KMS-11 (cell line): ENCODE measurements around the gene MORN1.

Experiments
- H2AFZ ChIP-seq: fragments of 200-600 bp; sonication (generic); 2 replicates; pipeline ENCODE4 v1.6.1; 2016; ENCODE audit warnings: antibody characterized with exemption, mixed run types, low read depth
- H3K27ac ChIP-seq: fragments of 200-600 bp; sonication (generic); 2 replicates; pipeline ENCODE4 v1.6.1; 2016; ENCODE audit warnings: mild to moderate bottlenecking, mixed run types
- H3K27me3 ChIP-seq: fragments of 200-600 bp; sonication (generic); 2 replicates; pipeline ENCODE4 v1.6.1; 2017; ENCODE audit warnings: mild to moderate bottlenecking, low read depth, mixed run types, moderate library complexity; ENCODE audit not compliant: insufficient read depth
- H3K36me3 ChIP-seq: fragments of 200-600 bp; sonication (generic); 2 replicates; pipeline ENCODE4 v1.6.1; 2017; ENCODE audit warnings: mild to moderate bottlenecking, mixed run types; ENCODE audit not compliant: insufficient read depth
- H3K4me1 ChIP-seq: fragments of 200-600 bp; sonication (generic); 2 replicates; pipeline ENCODE4 v1.6.1; 2016; ENCODE audit warnings: mild to moderate bottlenecking, low read depth, mixed run types; ENCODE audit not compliant: poor library complexity, severe bottlenecking
- H3K4me2 ChIP-seq: fragments of 200-600 bp; sonication (generic); 2 replicates; pipeline ENCODE4 v1.7.0; 2016; ENCODE audit warnings: mild to moderate bottlenecking, mixed run types
- H3K4me3 ChIP-seq: fragments of 200-600 bp; sonication (generic); IDR thresholded peaks from 2 replicates; pipeline ENCODE4 v1.6.1; 2017; ENCODE audit warnings: low read depth, low read length, mixed read lengths; ENCODE audit not compliant: insufficient read depth
- H3K79me2 ChIP-seq: fragments of 200-600 bp; sonication (generic); 2 replicates; pipeline ENCODE4 v1.6.1; 2016; ENCODE audit warnings: low read depth, mixed run types; ENCODE audit not compliant: insufficient read depth
- H3K9ac ChIP-seq: fragments of 200-600 bp; sonication (generic); 2 replicates; pipeline ENCODE4 v1.6.1; 2016; ENCODE audit warnings: mild to moderate bottlenecking, mixed run types
- H4K20me1 ChIP-seq: fragments of 200-600 bp; sonication (generic); 2 replicates; pipeline ENCODE4 v1.6.1; 2016; ENCODE audit warnings: mild to moderate bottlenecking, mixed run types; ENCODE audit not compliant: insufficient read depth
- TF ChIP-seq, protein P1 (sequence below): fragments of 200-600 bp; sonication (generic); conservative IDR thresholded peaks from 2 replicates; pipeline ENCODE4 v1.6.1; 2017; ENCODE audit warnings: low read depth, mild to moderate bottlenecking, antibody characterized with exemption, low read length, moderate library complexity, mixed read lengths

Gene MORN1

DNA sequence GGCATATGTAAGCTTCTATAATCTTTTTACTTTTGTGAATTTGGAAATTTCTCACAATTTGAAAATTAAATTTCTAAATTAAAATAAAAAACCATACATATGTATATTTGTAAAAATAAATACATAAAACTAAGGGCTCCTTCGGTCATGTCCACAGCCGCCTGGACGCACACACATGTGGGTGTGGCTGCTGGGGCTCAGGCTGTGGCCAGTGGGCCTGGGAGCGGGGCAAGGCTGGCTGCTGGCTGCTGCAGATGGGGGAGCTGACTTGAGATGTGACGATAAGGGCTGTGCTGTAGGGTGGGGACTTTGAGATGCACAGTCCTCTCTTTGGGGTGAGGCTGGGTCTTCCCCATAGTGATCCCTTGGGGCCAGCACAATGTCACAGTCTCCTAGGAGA, 5.1 kb upstream of the MORN1 start:
- Histone ChIP-seq H3K79me2 (peaks cover 19% of the 10 kb centered on the region), H3K9ac (no peak overlapping the region), H4K20me1 (no peaks in the 10 kb centered on the region), H3K36me3 (peaks cover 8% of the 10 kb centered on the region; the same call in 1 of the 2 replicates), H3K4me1 (peaks cover 7% of the 10 kb centered on the region), H3K27ac (no peak overlapping the region), H2AFZ (no peak overlapping the region), H3K27me3 (no peaks in the 10 kb centered on the region), H3K4me3 (no peak overlapping the region), H3K4me2 (no peak overlapping the region)
- TF ChIP-seq, protein P1, sequence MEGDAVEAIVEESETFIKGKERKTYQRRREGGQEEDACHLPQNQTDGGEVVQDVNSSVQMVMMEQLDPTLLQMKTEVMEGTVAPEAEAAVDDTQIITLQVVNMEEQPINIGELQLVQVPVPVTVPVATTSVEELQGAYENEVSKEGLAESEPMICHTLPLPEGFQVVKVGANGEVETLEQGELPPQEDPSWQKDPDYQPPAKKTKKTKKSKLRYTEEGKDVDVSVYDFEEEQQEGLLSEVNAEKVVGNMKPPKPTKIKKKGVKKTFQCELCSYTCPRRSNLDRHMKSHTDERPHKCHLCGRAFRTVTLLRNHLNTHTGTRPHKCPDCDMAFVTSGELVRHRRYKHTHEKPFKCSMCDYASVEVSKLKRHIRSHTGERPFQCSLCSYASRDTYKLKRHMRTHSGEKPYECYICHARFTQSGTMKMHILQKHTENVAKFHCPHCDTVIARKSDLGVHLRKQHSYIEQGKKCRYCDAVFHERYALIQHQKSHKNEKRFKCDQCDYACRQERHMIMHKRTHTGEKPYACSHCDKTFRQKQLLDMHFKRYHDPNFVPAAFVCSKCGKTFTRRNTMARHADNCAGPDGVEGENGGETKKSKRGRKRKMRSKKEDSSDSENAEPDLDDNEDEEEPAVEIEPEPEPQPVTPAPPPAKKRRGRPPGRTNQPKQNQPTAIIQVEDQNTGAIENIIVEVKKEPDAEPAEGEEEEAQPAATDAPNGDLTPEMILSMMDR = no peak

DNA sequence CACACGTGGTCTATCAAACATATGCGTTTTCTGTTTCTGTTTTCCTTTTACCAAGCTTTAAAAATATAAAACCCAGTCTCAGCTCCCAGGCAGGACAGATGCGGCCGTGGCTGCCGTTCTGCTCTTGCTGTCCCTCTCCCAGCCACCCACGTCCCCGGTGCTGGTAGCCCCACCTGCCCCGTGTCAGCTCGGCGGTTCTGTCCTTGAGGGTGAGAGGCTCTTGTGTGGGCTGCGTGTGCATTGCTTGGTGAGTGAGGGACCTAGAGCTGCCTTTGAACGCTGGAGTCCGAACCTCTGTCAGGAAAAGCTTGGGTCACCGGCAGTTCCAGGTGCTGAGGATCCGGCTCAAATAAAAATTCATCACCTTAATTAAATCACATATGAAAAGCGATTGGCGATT, 4.7 kb upstream of the MORN1 start:
- H3K27ac ChIP-seq = no peak overlapping the region
- H3K4me3 ChIP-seq = no peak overlapping the region
- H3K9ac ChIP-seq = no peak overlapping the region
- no peak overlapping the region for H2AFZ ChIP-seq
- H3K4me2 ChIP-seq = no peak overlapping the region
- H3K27me3 ChIP-seq = no peaks in the 10 kb centered on the region
- no peaks in the 10 kb centered on the region for H4K20me1 ChIP-seq
- TF ChIP-seq, protein P1 = no peak
- peaks cover 7% of the 10 kb centered on the region for H3K4me1 ChIP-seq
- H3K36me3 ChIP-seq = peaks cover 8% of the 10 kb centered on the region; the same call in 1 of the 2 replicates
- H3K79me2 ChIP-seq = peaks cover 19% of the 10 kb centered on the region

DNA sequence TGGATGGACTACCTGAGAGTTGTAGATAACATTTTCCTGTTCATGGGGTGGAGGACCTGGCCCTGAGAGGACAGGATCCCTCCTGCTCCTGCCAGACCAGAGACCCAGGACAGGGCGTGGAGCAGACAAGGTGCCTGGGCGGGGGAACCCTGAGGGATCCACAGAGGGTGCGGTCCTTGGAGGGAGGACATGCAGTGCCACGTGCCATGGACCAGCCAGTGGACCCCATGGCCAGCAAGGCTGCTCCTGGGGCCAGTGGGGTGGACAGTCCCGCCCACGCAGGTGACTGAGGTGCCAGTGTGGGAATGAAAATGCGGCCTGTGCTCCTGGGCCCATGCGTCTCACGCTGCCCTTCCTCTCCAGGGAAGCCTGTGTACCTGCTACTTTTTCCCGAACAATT, 3.9 kb upstream of the MORN1 start:
- H3K36me3 ChIP-seq = peaks cover 8% of the 10 kb centered on the region; the same call in 1 of the 2 replicates
- H3K9ac ChIP-seq = no peak overlapping the region
- no peak overlapping the region for H3K4me3 ChIP-seq
- peaks cover 19% of the 10 kb centered on the region for H3K79me2 ChIP-seq
- H3K4me2 ChIP-seq = no peak overlapping the region
- H3K27ac ChIP-seq = no peak overlapping the region
- TF ChIP-seq, protein P1 = no peak
- H2AFZ ChIP-seq = no peak overlapping the region
- H3K27me3 ChIP-seq = no peaks in the 10 kb centered on the region
- no peaks in the 10 kb centered on the region for H4K20me1 ChIP-seq
- H3K4me1 ChIP-seq = peaks cover 14% of the 10 kb centered on the region

DNA sequence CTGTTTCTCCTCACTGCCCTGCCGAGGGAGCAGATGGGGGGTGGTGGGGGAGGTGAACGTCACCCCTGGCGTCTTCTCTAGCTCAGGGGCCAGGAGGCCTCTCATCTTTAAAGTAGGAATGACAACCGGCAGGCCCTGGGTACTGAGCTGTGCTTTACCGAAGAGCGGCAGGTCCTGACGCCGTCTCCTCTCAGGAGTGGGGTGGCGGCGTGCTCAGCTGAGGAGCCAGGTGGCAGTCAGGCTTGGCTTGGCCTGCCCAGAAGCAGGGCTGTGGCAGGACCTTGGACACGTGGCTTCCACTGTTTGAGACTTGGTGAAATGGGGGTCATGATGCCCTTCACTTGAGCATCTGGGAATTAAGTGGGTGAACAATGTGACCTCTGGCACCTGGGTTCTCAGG, 3.4 kb upstream of the MORN1 start:
- no peak overlapping the region for H3K27ac ChIP-seq
- H3K9ac ChIP-seq = no peak overlapping the region
- H3K79me2 ChIP-seq = peaks cover 19% of the 10 kb centered on the region
- H3K36me3 ChIP-seq = peaks cover 8% of the 10 kb centered on the region; the same call in 1 of the 2 replicates
- no peak overlapping the region for H3K4me3 ChIP-seq
- no peak overlapping the region for H3K4me2 ChIP-seq
- TF ChIP-seq, protein P1 = no peak
- no peaks in the 10 kb centered on the region for H3K27me3 ChIP-seq
- no peaks in the 10 kb centered on the region for H4K20me1 ChIP-seq
- H3K4me1 ChIP-seq = peaks cover 17% of the 10 kb centered on the region
- H2AFZ ChIP-seq = no peak overlapping the region
